HPDE6-E6E7 (cell line): ENCODE data around the gene AP2A1.
A peak's percentile ranks its signal among the peaks of the same experiment; 100 is the strongest.
"Not testable (repeated sequence)": the region's sequence is repeated elsewhere in the genome, so short reads cannot be mapped to it uniquely, and the experiment has no call there.

ENCODE experiments used
- DNase-seq: peaks from one replicate; pipeline ENCODE4 v3.0.0; 2011; ENCODE audit warnings: missing footprints; ENCODE audit errors: extremely low spot score

AP2A1 gene

GRCh38 chr19:49812997-49813861 is 46.4 kb downstream of the AP2A1 start, which contains the start of gene FUZ:
FUZ (minus strand) TSS chr19:49813292; CDS start chr19:49813106, 186 bp downstream.
- peak; percentile 89 for DNase-seq

GRCh38 chr19:49814010-49814409 is 47.2 kb downstream of the AP2A1 start:
- DNase-seq, result no peak

GRCh38 chr19:49816590-49816989 is 49.8 kb downstream of the AP2A1 start:
- no peak for DNase-seq

GRCh38 chr19:49817964-49818648 is 51.3 kb downstream of the AP2A1 start, which contains the start of gene MED25:
MED25 (plus strand) TSS chr19:49818289; CDS start chr19:49818342, 53 bp downstream.
- peak; percentile 86 for DNase-seq

GRCh38 chr19:49818649-49819370 is 52.0 kb downstream of the AP2A1 start:
- DNase-seq, result no peak

- not testable (repeated sequence) for DNase-seq
Measured at GRCh38 chr19:49819452-49820115, 52.8 kb downstream of the AP2A1 start.

GRCh38 chr19:49820125-49820524 is 53.3 kb downstream of the AP2A1 start:
- no peak for DNase-seq

- no peak for DNase-seq
Measured at GRCh38 chr19:49823472-49823871, 56.7 kb downstream of the AP2A1 start.

GRCh38 chr19:49824662-49825061 is 57.9 kb downstream of the AP2A1 start:
- DNase-seq, result no peak

GRCh38 chr19:49827034-49827433 is 60.2 kb downstream of the AP2A1 start:
- no peak for DNase-seq

- DNase-seq, result no peak
Measured at GRCh38 chr19:49829200-49829599, 62.4 kb downstream of the AP2A1 start.

- DNase-seq, result no peak
Measured at GRCh38 chr19:49829721-49830120, 62.9 kb downstream of the AP2A1 start.

GRCh38 chr19:49830766-49831165 is 64.0 kb downstream of the AP2A1 start:
- no peak for DNase-seq

- DNase-seq, result no peak
Measured at GRCh38 chr19:49831592-49831991, 64.8 kb downstream of the AP2A1 start.

GRCh38 chr19:49832556-49832955 is 65.8 kb downstream of the AP2A1 start:
- DNase-seq, result no peak

GRCh38 chr19:49833599-49833998 is 66.8 kb downstream of the AP2A1 start:
- DNase-seq, result no peak

- DNase-seq, result no peak
Measured at GRCh38 chr19:49835562-49835961, 68.8 kb downstream of the AP2A1 start.

- DNase-seq, result no peak
Measured at GRCh38 chr19:49836176-49837008, 69.6 kb downstream of the AP2A1 start.

- no peak for DNase-seq
Measured at GRCh38 chr19:49837009-49837310, 70.2 kb downstream of the AP2A1 start.

GRCh38 chr19:49837425-49837824 is 70.6 kb downstream of the AP2A1 start:
- DNase-seq, result no peak
